HT-29 (cell line): Measurements from ENCODE around the gene SACM1L. TPM values are rescaled to one million over a fixed set of nuclear protein-coding genes. Genes with fewer than 3 reads are reported as not detected.
"Not testable (repeated sequence)": the region's sequence is repeated elsewhere in the genome, so short reads cannot be mapped to it uniquely, and the experiment has no call there.

ENCODE experiments used
- DNase-seq: peaks from one replicate; pipeline ENCODE4 v3.0.0-alpha.2; 2015; ENCODE audit warnings: low spot score
- total RNA-seq: library from RNA; depleted of rRNA; stranded (reverse); fragments of >200 nt; shearing (Covaris generic); gene quantifications from 2 replicates; pipeline ENCODE4 v1.2.3, GENCODE V29; 2014

SACM1L gene
- total RNA-seq, 1 experiment from 2014 or later: 11.6 TPM

DNA sequence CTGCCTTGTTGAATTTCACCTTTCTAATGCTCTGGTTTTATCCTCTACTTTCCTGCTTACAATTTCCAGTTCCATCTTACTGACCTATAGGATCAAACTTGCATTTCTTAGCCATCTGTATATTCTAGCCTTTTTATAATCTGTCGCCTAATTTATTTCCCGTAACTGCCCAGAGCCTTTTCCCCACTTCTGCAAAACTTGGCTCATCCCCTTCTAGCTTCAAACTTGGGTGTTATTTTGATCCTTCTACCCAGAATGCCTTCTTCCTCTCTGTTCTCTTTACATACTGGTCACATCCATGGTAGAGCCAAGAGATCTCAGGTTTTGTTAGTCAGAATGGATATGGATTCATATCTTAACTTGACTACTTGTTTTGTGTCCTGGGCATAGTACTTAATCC, 2.6 kb downstream of the SACM1L start:
- no peak for DNase-seq

GRCh38 chr3:45692866-45693265, 3.7 kb downstream of the SACM1L start:
- DNase-seq: no peak

DNA sequence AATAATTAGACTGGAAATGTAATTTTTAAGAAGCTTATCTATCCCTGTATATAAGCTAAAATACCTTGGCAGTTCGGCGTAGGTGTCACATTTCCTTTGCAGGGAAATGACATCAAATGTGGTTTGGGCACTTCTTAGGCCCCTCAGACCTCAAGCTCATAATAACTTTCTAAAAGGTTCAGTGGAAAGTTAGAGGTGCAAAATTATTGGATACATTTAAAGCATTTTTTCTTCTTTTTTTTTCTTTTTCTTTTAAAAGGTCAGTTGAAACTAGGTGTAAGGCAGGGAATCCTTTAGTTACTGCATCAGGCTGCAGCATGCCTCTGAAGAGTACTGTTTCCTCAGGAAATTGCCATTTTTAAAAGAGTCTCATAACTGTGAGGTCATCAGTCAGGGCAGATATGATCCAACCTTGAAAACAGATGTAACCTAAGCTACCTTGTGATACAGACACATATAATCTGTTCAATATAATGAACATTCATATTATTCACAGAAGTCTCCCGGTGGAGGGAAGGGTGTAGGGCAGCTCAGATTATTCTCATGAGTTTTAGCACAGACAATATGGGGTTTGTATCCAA, 4.8 kb downstream of the SACM1L start:
- DNase-seq: no peak

- not testable (repeated sequence) for DNase-seq
These were observed 6.0 kb downstream of the SACM1L start for GRCh38 chr3:45695166-45695565.

DNA sequence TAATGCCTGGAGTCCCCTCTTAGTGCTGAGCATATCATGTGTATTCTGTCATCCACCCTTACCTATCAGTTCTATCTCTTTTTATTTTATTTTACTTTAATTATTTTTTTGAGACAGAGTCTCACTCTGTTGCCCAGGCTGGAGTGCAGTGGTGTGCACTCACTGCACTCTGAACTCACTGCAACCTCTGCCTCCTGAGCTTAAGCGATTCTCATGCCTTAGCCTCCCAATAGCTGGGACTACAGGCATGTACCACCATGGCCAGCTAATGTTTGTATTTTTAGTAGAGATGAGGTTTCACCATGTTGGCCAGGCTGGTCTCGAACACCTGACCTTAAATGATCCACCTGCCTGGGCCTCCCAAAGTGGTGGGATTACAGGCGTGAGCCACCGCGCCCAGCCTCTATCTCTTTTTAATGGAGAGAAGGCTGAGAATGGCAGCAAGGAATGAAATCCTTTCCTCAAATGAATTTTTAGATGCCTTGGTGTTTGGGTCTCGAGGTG, 11.4 kb downstream of the SACM1L start:
- no peak for DNase-seq

GRCh38 chr3:45701172-45701867, 12.1 kb downstream of the SACM1L start:
- no peak for DNase-seq

GRCh38 chr3:45704301-45704943, 15.2 kb downstream of the SACM1L start:
- no peak for DNase-seq

- no peak for DNase-seq
These were observed 16.9 kb downstream of the SACM1L start for GRCh38 chr3:45705839-45706808.

DNA sequence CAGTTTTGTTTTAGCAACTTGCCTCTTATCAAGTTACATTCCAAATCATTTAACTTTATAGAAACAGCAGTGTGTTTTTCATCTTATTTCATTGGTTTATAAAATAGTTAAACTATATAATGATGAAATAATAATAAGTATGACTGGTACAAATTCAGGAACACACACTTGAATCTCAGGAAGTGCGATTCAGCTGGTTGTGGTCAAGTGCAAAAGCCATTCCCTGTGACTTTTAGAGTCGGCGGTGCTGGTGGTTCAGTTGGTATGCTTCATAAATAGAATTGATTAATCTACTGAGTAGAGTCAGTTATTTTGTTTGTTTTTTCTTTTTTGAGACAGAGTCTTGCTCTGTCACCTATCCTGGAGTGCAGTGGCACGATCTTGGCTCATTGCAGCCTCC, 22.7 kb downstream of the SACM1L start:
- DNase-seq: no peak

GRCh38 chr3:45712434-45713110, 23.4 kb downstream of the SACM1L start:
- DNase-seq: no peak

DNA sequence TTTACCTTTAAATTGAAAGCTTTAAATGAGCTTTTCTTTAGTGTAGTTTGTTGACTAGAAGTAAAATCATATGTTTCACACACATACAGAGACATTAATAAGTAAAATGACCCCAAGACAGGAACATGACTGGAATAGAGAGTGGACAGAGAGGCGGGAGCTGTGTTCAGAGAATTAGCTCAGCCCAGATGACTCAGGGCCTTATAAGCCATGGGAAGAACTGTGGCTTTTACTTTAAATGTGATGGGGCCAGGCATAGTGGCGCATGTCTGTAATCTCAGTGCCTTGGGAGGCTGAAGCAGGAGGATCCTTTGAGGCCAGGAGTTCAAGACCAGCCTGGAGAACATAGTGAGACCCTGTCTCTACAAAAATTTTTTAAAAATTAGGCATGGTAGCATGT, 26.7 kb downstream of the SACM1L start:
- DNase-seq: no peak

- no peak for DNase-seq
These were observed 27.7 kb downstream of the SACM1L start for GRCh38 chr3:45716790-45717336.

- DNase-seq: no peak
These were observed 30.7 kb downstream of the SACM1L start for GRCh38 chr3:45719655-45720487.

GRCh38 chr3:45724911-45725310, 35.7 kb downstream of the SACM1L start:
- no peak for DNase-seq

GRCh38 chr3:45729614-45730013, 40.4 kb downstream of the SACM1L start:
- DNase-seq: no peak

GRCh38 chr3:45730409-45731154, 41.4 kb downstream of the SACM1L start:
- DNase-seq: no peak

DNA sequence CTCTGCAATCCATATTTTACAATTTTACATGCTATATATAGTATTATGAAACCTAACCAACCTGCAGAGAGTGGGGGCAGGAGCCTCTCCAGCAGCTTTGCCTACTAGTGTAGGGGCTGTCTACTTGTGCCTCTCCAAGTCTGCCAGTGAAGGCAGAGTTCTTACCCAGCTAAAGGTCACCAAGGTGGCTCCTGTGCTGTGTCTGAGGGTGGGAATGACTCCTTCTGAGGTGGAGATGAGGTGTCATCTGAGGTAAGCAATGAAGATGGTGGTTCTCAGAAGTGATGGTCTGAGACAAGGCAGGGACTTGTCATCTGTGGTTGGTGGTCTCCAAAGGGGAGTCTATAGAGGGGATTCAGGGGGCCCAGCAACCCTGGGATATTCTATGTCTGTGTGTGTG, 47.5 kb downstream of the SACM1L start:
- no peak for DNase-seq

DNA sequence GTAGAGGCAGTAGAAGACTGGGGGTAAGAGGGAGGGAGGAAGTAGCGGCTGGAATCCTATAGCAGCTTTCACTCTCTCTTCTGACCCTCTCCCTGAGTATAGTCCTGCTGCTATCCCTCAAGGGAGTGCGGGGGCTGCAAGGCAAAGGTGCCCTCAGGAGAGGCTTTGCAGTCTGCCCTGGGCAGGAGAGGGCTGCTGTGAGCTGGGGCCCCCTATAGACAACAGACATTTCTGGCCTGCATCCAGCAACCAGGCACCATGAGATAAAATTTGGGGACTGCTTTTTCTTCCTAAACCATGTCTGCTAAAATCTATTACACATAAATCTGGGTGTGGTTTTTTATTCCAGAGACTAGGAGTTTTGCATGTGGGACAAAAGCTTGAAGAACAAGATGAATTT, 48.0 kb downstream of the SACM1L start:
- no peak for DNase-seq

DNA sequence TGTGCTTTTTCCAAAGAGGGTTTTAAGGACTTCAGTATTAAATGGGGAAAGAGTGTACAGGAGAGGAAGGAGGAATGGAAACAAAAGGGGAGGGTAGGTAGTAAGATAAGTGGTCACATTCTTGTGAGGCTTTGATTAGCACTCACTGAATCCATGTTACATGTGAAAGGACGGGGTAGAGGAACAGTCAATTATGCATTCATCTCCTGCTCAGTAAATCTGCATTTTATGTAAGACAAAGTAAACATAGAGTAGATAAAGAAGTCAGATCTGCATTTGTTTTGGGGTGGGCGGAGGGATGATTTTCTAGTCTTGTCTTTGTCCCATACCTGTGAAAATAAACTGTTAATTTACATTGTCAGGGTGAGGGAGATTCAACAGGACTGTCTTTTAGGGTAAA, 50.8 kb downstream of the SACM1L start:
- no peak for DNase-seq
